Bronchial epithelial cell (primary cell): ENCODE measurements around the gene APOL4. TPM values are rescaled to one million over a fixed set of nuclear protein-coding genes. Genes with fewer than 3 reads are reported as not detected.
"Not testable (repeated sequence)": the region's sequence is repeated elsewhere in the genome, so short reads cannot be mapped to it uniquely, and the experiment has no call there.

Experiments used
- DNase-seq: peaks from one replicate; pipeline ENCODE4 v3.0.0-alpha.2; 2010; ENCODE audit warnings: low read depth
- FAIRE-seq: peaks from 2 replicates; lab custom pipeline; 2011; peaks lifted over from hg19 to GRCh38; lab: Jason Lieb, UNC
- H3K27me3 ChIP-seq: 2 replicates; pipeline ENCODE4 v1.5.1; 2011; ENCODE audit warnings: low read length; ENCODE audit not compliant: control insufficient read depth, insufficient read depth
- H3K36me3 ChIP-seq: 2 replicates; pipeline ENCODE4 v1.5.1; 2011; ENCODE audit warnings: low read length; ENCODE audit not compliant: control insufficient read depth, insufficient read depth
- H3K4me3 ChIP-seq: 2 replicates; pipeline ENCODE4 v1.5.1; 2011; ENCODE audit warnings: mild to moderate bottlenecking, low read depth, low read length, control low read depth
- CTCF ChIP-seq: IDR thresholded peaks from 2 replicates; pipeline ENCODE4 v1.5.1; 2011; ENCODE audit warnings: mild to moderate bottlenecking, moderate library complexity, low read length, control low read depth, inconsistent platforms; ENCODE audit not compliant: insufficient read depth, severe bottlenecking
- total RNA-seq: library from RNA; depleted of rRNA; stranded (reverse); fragments of >200 nt; gene quantifications from 2 replicates; pipeline ENCODE4 v1.2.1, GENCODE V29; 2014

Gene APOL4
- total RNA-seq, 1 donor from 2014 or later, result under 0.01 TPM

DNA sequence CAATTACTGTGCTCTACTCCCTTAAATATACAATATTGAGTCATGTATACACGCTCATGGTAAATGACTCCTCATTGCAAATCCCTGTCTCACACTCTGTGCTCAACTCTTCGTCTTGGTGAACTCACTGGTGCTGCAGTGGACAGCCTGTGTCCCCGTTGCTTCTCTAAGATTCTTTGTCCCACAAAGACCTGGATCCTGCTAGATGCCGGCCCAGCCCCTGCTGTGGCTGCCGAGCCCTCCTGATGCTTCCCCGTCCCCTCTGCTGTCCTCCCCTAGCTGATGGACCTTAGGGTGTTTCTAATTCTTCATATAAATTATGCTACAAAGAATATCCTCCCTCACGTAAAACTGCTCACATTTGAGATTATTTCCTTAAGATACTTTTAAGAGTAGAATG lies 32.2 kb upstream of the APOL4 start:
- no peak overlapping the region for H3K4me3 ChIP-seq
- FAIRE-seq (no peak), DNase-seq (no peak)
- TF ChIP-seq CTCF, result no peak
- H3K36me3 ChIP-seq, result peaks cover 10% of the 10 kb centered on the region
- H3K27me3 ChIP-seq, result no peaks in the 10 kb centered on the region

- no peak for TF ChIP-seq CTCF
- DNase-seq, result no peak
- Histone ChIP-seq H3K27me3 (no peaks in the 10 kb centered on the region), H3K36me3 (peaks cover 10% of the 10 kb centered on the region), H3K4me3 (no peak overlapping the region)
- FAIRE-seq, result peak; percentile 47
Observed at GRCh38 chr22:36232715-36233401, 31.2 kb upstream of the APOL4 start.

DNA sequence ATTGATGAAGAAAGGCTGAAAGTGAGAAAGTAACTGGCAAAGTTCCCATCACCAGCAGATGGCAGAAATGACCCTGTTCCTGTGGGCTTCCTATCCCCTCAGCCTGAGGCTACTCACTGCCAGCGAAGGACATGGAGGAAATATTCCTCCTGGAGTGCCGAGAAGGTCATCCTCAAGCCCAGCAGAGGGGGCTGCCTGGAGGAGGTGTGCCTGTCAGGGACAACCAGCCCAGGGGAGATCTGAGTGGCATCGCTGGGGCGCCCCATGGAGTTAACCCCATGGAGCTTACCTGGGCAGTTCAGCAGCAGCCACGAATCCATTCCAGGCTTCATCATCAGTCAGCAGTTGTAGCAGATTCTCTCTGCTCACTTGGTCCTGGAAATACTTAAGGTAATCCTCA lies 29.4 kb upstream of the APOL4 start:
- peak; percentile 92 for FAIRE-seq
- not testable (repeated sequence) for H3K27me3 ChIP-seq, H3K36me3 ChIP-seq, DNase-seq, H3K4me3 ChIP-seq

DNA sequence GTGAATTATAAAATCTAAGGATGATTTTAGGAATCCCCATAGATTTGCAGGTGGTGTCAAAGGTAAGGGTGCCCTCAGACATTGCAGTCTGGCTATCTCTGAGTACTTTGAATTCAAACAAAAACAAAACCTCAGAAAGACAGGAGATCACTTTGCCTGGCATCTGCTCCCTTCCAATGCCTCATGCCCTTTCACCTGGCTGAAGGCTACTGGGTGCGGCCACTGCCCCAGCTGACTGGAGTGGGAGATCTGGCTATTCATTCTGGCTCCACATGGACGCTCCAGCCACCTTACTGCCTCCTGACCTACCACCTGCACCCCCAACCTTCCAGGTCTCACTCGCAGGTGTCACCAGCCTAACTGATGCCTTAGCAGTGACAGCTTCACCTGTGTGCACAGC lies 28.0 kb upstream of the APOL4 start:
- H3K4me3 ChIP-seq, H3K27me3 ChIP-seq, FAIRE-seq, DNase-seq, H3K36me3 ChIP-seq: not testable (repeated sequence)

GRCh38 chr22:36228944-36229343 lies 27.3 kb upstream of the APOL4 start:
- no peak overlapping the region for H3K4me3 ChIP-seq
- FAIRE-seq, result peak; percentile 55
- DNase-seq, result no peak
- TF ChIP-seq CTCF, result no peak
- H3K27me3 ChIP-seq, result no peaks in the 10 kb centered on the region
- H3K36me3 ChIP-seq, result peaks cover 9% of the 10 kb centered on the region

DNA sequence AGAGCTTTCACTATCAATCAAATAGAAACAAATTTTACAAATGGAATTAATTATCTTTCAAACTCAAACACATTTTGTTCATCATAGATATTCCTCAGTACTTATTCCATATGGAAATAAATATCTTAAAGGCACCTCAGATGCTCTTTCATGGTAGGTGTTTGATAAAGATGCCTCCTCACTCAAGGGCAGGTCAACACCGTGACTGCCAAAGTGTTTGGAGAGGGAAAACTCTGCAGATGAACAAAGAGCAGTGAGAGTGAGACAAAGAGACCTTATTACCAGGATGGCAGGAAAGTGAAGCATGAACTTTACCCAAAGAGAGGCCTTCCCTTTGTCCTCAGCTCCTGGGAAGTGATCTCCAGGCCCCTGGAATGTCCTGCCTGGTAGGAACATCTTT lies 26.8 kb upstream of the APOL4 start:
- not testable (repeated sequence) for H3K36me3 ChIP-seq, H3K27me3 ChIP-seq, DNase-seq, H3K4me3 ChIP-seq, FAIRE-seq

- H3K4me3 ChIP-seq, result no peak overlapping the region
- FAIRE-seq (no peak), DNase-seq (no peak)
- TF ChIP-seq CTCF, result no peak
- no peaks in the 10 kb centered on the region for H3K27me3 ChIP-seq
- peaks cover 6% of the 10 kb centered on the region for H3K36me3 ChIP-seq
Observed at GRCh38 chr22:36227806-36228205, 26.2 kb upstream of the APOL4 start.
